ENCODE measurements around the gene TALDO1.

Gene TALDO1

DNA sequence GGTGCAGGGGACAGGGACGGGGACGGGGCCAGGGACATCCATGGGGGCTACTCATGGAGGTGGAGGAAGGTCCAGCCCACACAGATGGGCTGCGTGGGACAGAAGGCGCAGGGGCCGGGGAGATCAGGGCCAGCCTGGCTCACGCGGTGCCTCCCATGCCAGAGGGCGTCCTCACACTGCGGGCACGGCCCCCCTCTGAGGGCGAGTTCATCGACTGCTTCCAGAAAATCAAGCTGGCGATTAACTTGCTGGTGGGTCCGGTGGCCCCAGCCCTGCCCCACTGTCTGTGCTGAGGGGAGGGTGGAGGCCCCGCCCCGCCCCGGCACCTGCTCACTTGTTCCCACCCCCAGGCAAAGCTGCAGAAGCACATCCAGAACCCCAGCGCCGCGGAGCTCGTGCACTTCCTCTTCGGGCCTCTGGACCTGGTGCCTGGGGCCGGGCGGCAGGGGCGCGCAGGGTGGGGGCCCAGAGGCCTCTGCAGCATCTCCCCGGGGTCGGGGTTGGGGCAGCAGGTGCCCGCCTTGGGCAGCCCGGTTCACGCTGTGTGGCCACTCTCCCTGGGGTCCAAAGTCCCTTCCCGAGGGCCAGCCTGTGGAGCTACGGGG, 25.4 kb upstream of the TALDO1 start:
- Histone ChIP-seq H4K20me1 (ENCODE audit: insufficient read depth, low read length) (no peaks in the 10 kb centered on the region), H2AFZ (ENCODE audit: low read length) (peak overlapping the region; percentile 81), H3K4me1 (ENCODE audit: low read length) (peaks cover 15% of the 10 kb centered on the region), H3K36me3 (replicated peaks; ENCODE audit: insufficient read depth, low read length) (no peaks in the 10 kb centered on the region), H3K27me3 (replicated peaks; ENCODE audit: insufficient read depth, low read length) (peaks cover 20% of the 10 kb centered on the region; the same call in 1 of the 2 replicates), H3K9me3 (replicated peaks; ENCODE audit: insufficient read depth, low read length) (no peaks in the 10 kb centered on the region), H3K4me3 (ENCODE audit: low read length) (peak overlapping the region; percentile 55), H3F3A (ENCODE audit: insufficient read depth, low read length) (peaks cover 5% of the 10 kb centered on the region; the same call in 1 of the 2 replicates), H3K4me2 (ENCODE audit: low read depth, low read length) (peak overlapping the region; percentile 99), H3K9ac (ENCODE audit: low read length) (peak overlapping the region; percentile 23; the same call in 1 of the 2 replicates), H3K27ac (ENCODE audit: low read length) (no peak overlapping the region), H3K9me2 (replicated peaks; ENCODE audit: insufficient read depth, low read length) (no peaks in the 10 kb centered on the region), H3K79me2 (ENCODE audit: low read length) (no peaks in the 10 kb centered on the region)
- TF ChIP-seq EZH2 (optimal IDR thresholded peaks at IDR 0.05; ENCODE audit: low read depth, low read length) (no peak), EZH2phosphoT487 (IDR thresholded peaks at IDR 0.05; ENCODE audit: low read length) (no peak)
- TF ChIP-seq, protein P1, sequence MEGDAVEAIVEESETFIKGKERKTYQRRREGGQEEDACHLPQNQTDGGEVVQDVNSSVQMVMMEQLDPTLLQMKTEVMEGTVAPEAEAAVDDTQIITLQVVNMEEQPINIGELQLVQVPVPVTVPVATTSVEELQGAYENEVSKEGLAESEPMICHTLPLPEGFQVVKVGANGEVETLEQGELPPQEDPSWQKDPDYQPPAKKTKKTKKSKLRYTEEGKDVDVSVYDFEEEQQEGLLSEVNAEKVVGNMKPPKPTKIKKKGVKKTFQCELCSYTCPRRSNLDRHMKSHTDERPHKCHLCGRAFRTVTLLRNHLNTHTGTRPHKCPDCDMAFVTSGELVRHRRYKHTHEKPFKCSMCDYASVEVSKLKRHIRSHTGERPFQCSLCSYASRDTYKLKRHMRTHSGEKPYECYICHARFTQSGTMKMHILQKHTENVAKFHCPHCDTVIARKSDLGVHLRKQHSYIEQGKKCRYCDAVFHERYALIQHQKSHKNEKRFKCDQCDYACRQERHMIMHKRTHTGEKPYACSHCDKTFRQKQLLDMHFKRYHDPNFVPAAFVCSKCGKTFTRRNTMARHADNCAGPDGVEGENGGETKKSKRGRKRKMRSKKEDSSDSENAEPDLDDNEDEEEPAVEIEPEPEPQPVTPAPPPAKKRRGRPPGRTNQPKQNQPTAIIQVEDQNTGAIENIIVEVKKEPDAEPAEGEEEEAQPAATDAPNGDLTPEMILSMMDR (IDR thresholded peaks at IDR 0.05; ENCODE audit: low read length): no peak
- peak; percentile 80 for DNase-seq

DNA sequence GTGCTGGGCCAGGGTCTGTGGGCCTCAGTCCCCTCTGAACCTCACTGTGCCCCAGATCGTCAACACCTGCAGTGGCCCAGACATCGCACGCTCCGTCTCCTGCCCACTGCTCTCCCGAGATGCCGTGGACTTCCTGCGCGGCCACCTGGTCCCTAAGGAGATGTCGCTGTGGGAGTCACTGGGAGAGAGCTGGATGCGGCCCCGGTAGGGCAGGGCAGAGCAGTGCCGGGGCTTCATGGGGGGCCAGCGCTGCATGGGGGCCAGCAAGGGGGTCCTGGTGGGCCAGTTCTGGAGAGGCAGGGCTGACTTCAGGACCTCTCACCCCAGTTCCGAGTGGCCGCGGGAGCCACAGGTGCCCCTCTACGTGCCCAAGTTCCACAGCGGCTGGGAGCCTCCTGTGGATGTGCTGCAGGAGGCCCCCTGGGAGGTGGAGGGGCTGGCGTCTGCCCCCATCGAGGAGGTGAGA, 24.9 kb upstream of the TALDO1 start:
- H3K27me3 ChIP-seq (replicated peaks; ENCODE audit: insufficient read depth, low read length): peaks cover 20% of the 10 kb centered on the region; the same call in 1 of the 2 replicates
- peak overlapping the region; percentile 55 for H3K4me3 ChIP-seq (ENCODE audit: low read length)
- H3K9ac ChIP-seq (ENCODE audit: low read length): peak overlapping the region; percentile 23; the same call in 1 of the 2 replicates
- H3K36me3 ChIP-seq (replicated peaks; ENCODE audit: insufficient read depth, low read length): no peaks in the 10 kb centered on the region
- peak overlapping the region; percentile 81 for H2AFZ ChIP-seq (ENCODE audit: low read length)
- peak overlapping the region; percentile 99 for H3K4me2 ChIP-seq (ENCODE audit: low read depth, low read length)
- no peaks in the 10 kb centered on the region for H4K20me1 ChIP-seq (ENCODE audit: insufficient read depth, low read length)
- H3F3A ChIP-seq (ENCODE audit: insufficient read depth, low read length): peaks cover 10% of the 10 kb centered on the region; the same call in 1 of the 2 replicates
- no peak for DNase-seq
- no peaks in the 10 kb centered on the region for H3K9me3 ChIP-seq (replicated peaks; ENCODE audit: insufficient read depth, low read length)
- H3K27ac ChIP-seq (ENCODE audit: low read length): no peak overlapping the region
- H3K4me1 ChIP-seq (ENCODE audit: low read length): peaks cover 15% of the 10 kb centered on the region
- H3K9me2 ChIP-seq (replicated peaks; ENCODE audit: insufficient read depth, low read length): no peaks in the 10 kb centered on the region
- no peaks in the 10 kb centered on the region for H3K79me2 ChIP-seq (ENCODE audit: low read length)
- no peak for TF ChIP-seq EZH2 (optimal IDR thresholded peaks at IDR 0.05; ENCODE audit: low read depth, low read length)
- TF ChIP-seq, protein P1 (IDR thresholded peaks at IDR 0.05; ENCODE audit: low read length): no peak
- TF ChIP-seq EZH2phosphoT487 (IDR thresholded peaks at IDR 0.05; ENCODE audit: low read length): no peak

DNA sequence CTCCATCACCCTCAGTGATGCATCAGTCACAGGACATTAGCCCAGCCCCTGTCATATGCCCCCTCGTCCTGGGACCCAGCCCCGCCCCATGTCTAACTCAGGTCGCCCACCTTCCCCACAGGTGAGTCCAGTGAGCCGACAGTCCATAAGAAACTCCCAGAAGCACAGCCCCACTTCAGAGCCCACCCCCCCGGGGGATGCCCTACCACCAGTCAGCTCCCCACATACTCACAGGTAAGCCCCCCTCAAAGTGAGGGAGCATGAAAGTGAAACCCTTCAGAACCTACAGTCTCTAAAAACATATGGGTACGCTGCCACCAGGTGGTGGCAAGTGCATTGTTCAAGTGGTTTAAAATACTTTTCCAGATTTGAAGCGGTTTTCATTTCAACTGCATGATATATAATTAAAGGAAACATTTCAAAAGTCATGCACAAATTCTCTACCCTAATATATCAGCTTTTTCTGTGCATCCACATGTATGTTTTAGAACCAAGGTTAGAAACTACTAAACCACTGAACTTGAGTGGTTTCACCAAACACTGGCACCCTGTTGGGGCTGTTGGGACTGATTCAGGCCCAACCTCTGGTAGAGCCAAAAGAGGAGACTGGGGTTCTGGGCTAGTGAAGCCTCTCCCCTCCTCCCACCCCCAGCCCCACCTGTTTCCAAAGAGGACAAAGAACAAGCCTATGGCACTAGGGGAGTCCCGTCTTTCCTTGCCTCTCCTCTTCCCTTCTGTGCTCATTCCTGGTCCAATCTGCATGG, 24.0 kb upstream of the TALDO1 start:
- Histone ChIP-seq H3K27ac (ENCODE audit: low read length) (no peak overlapping the region), H3K9ac (ENCODE audit: low read length) (no peak overlapping the region)

More for the DNA sequence above, 24.0 kb upstream of the TALDO1 start:
- peak; percentile 60 for DNase-seq
- TF ChIP-seq EZH2phosphoT487 (IDR thresholded peaks at IDR 0.05; ENCODE audit: low read length): no peak
- TF ChIP-seq, protein P1 (IDR thresholded peaks at IDR 0.05; ENCODE audit: low read length): peak; percentile 69
- H3F3A ChIP-seq (ENCODE audit: insufficient read depth, low read length): peaks cover 13% of the 10 kb centered on the region; the same call in 1 of the 2 replicates
- H3K79me2 ChIP-seq (ENCODE audit: low read length): no peaks in the 10 kb centered on the region
- H3K4me2 ChIP-seq (ENCODE audit: low read depth, low read length): peak overlapping the region; percentile 55
- H3K4me3 ChIP-seq (ENCODE audit: low read length): peak overlapping the region; percentile 15; the same call in 1 of the 2 replicates
- H3K36me3 ChIP-seq (replicated peaks; ENCODE audit: insufficient read depth, low read length): no peaks in the 10 kb centered on the region
- peaks cover 20% of the 10 kb centered on the region for H3K4me1 ChIP-seq (ENCODE audit: low read length)
- H4K20me1 ChIP-seq (ENCODE audit: insufficient read depth, low read length): no peaks in the 10 kb centered on the region
- no peak overlapping the region for H2AFZ ChIP-seq (ENCODE audit: low read length)
- no peaks in the 10 kb centered on the region for H3K9me3 ChIP-seq (replicated peaks; ENCODE audit: insufficient read depth, low read length)
- no peaks in the 10 kb centered on the region for H3K9me2 ChIP-seq (replicated peaks; ENCODE audit: insufficient read depth, low read length)
- H3K27me3 ChIP-seq (replicated peaks; ENCODE audit: insufficient read depth, low read length): peaks cover 20% of the 10 kb centered on the region; the same call in 1 of the 2 replicates

Data from MM.1S (cell line).